IMR-90 (cell line): ENCODE data around the gene DNAJC6.

ENCODE experiments used
- CEBPB ChIP-seq: IDR thresholded peaks from 2 replicates; pipeline ENCODE4 v1.6.1; 2012; ENCODE audit warnings: low read depth, low read length, improper control_type of control experiment
- FOS ChIP-seq: fragments of 150-350 bp; IDR thresholded peaks from 2 replicates; pipeline ENCODE4 v1.6.1; 2016; ENCODE audit warnings: low read depth, low read length
- RAD21 ChIP-seq: IDR thresholded peaks from 2 replicates; pipeline ENCODE4 v1.6.1; 2012; ENCODE audit warnings: low read length, improper control_type of control experiment
- RCOR1 ChIP-seq: IDR thresholded peaks from 2 replicates; pipeline ENCODE4 v1.6.1; 2012; ENCODE audit warnings: mild to moderate bottlenecking, low read length, improper control_type of control experiment; ENCODE audit not compliant: insufficient replicate concordance
- TF ChIP-seq, protein P1 (sequence below): conservative IDR thresholded peaks from 2 replicates; pipeline ENCODE4 v1.5.1; 2012; ENCODE audit warnings: mild to moderate bottlenecking, low read depth, low read length, improper control_type of control experiment

DNA sequence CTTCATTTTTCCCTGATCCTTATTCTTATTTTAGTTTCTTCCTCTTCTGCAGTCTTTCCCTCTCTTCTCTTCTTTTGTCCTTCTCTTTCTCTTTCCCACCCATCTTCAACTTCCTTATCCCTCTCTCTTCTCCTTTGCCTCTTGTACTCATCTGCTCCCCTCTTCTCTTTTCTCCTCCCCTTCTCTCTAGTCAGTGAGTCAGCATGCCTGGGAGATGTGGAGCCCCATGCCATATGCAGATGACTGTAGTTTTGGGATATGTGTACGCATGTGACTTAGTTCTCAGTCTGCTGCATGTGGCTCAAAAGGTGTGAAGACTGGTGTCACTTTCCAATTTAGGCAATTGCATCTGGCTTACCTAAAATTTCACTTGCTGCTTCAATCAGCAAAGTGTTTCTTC is 10.4 kb downstream of the DNAJC6 start:
- TF ChIP-seq, protein P1, sequence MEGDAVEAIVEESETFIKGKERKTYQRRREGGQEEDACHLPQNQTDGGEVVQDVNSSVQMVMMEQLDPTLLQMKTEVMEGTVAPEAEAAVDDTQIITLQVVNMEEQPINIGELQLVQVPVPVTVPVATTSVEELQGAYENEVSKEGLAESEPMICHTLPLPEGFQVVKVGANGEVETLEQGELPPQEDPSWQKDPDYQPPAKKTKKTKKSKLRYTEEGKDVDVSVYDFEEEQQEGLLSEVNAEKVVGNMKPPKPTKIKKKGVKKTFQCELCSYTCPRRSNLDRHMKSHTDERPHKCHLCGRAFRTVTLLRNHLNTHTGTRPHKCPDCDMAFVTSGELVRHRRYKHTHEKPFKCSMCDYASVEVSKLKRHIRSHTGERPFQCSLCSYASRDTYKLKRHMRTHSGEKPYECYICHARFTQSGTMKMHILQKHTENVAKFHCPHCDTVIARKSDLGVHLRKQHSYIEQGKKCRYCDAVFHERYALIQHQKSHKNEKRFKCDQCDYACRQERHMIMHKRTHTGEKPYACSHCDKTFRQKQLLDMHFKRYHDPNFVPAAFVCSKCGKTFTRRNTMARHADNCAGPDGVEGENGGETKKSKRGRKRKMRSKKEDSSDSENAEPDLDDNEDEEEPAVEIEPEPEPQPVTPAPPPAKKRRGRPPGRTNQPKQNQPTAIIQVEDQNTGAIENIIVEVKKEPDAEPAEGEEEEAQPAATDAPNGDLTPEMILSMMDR: no peak
- TF ChIP-seq RAD21 (no peak), FOS (no peak), RCOR1 (no peak), CEBPB (no peak)
